ENCODE results near the gene CYP27C1.

Gene CYP27C1

DNA sequence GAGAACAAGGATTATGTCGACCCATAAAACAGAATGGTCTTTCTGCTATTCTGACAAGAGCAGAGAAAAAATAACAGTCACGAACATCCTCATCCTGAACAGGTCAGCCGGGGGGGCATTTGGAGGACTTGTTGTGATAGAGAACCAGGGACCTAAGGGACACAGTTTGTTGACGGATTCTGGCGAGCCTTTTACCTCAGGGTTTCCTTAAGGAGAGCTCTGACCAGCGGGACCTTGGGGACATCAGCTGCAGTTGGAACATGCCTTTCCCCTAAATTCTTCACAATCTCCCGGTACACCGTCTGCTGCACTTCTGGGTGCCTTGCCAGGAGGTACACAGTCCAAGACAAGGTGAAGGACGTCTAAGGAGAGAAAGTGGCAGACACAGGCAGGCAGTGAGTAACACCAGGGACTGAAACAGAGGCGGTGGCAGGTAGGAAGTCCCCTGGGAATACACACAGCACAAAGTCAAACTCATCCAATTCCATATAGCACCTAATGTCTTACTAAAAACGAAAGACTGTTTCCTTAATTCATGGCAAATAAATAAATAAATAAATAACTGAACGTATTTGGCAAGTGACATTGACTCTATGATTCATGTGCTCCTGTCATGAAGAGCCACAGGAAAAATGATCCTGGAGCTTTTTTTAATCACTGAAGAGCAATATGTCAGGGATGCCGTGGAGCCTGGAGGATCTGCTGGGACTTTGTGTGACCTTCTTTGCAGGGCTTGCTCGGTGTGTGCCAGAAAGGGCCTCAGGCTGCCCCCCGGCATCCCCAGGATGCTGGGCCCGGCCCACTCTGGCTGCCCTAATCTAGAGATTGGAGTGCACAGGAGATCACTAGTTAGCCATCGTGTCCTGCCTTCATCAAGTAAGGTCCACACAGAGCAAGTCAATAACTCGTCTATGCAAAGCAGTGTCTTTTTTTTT, 24.7 kb downstream of the CYP27C1 start:
- TF ChIP-seq, protein P1, sequence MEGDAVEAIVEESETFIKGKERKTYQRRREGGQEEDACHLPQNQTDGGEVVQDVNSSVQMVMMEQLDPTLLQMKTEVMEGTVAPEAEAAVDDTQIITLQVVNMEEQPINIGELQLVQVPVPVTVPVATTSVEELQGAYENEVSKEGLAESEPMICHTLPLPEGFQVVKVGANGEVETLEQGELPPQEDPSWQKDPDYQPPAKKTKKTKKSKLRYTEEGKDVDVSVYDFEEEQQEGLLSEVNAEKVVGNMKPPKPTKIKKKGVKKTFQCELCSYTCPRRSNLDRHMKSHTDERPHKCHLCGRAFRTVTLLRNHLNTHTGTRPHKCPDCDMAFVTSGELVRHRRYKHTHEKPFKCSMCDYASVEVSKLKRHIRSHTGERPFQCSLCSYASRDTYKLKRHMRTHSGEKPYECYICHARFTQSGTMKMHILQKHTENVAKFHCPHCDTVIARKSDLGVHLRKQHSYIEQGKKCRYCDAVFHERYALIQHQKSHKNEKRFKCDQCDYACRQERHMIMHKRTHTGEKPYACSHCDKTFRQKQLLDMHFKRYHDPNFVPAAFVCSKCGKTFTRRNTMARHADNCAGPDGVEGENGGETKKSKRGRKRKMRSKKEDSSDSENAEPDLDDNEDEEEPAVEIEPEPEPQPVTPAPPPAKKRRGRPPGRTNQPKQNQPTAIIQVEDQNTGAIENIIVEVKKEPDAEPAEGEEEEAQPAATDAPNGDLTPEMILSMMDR (IDR thresholded peaks at IDR 0.05; ENCODE audit: low read depth, low read length), result no peak
- no peak for DNase-seq (ENCODE audit: extremely low read depth, low read depth)

DNA sequence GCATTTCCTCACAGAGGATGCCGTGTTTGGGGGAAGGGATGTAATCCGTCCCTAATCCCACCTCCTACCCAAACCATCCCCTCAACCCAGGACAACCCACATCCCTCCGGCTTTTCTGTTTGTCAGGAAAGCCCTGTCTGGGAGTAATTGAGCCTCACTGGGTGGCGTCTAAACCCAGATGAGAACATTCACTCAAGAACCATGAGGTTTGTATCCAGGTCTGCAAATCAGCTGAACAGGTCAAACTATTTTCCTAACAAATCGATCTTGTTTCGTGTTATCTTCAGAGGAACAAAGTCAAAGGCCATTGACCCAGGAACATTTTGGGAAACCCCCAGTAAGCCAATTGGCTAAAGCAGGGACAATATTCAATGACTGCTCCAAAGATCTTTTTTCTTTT, 25.7 kb downstream of the CYP27C1 start:
- DNase-seq (ENCODE audit: extremely low read depth, low read depth), result no peak

DNA sequence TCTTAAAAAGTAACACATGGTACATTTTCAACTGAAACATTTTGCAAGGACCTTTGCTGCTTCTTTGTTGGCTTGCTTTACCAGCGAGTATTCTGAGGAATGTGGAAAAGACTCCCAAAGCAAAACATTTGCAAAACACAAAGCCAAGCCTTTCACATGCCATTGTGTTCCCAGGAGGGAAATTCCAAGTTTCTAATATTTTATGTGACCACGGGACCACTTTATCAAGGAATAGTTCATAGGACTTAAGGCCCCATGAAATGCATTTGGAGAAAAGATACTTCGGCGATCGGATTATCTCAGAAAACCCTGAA, 26.2 kb downstream of the CYP27C1 start:
- DNase-seq (ENCODE audit: extremely low read depth, low read depth), result no peak
- TF ChIP-seq, protein P1 (IDR thresholded peaks at IDR 0.05; ENCODE audit: low read depth, low read length), result no peak

More for the DNA sequence above, 25.7 kb downstream of the CYP27C1 start:
- TF ChIP-seq, protein P1 (IDR thresholded peaks at IDR 0.05; ENCODE audit: low read depth, low read length), result no peak

DNA sequence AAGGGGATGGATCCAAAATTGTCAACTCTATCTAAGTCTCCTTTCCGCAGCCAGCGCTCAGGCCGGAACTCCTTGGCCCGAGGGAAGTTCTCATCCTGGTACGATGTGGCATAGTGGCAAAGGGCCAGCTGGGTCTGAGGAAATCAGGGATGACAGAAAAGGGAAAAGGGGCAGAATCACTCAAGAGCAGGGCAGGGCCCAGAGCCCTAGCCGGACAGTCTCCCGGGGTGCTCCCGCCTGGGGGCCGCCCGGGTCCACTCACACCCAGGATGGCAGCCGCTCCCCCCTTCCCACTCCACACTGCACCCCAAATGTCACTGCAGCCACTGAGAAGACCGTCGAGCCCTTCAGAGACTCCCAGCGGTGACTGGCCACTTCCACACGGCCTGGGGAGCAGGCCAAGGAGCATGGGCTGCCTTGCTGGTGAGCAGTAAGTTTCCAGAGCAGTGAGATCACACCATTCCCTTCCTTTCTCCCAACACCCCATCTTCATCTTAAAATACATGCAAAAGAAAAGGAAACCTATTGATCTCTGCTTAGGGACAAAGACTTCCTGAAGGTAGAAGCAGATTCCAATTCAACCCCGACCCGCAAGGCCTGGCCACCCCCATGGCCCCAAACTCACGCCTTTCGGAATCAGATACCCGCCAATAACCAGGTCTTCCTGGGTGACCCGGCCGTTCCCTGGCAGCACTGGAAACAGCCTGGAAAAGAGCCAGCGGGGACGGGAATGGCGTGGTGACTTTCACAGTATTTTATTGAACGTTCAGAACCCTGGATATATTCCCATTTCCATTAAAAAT, 26.7 kb downstream of the CYP27C1 start:
- TF ChIP-seq, protein P1 (IDR thresholded peaks at IDR 0.05; ENCODE audit: low read depth, low read length), result no peak
- DNase-seq (ENCODE audit: extremely low read depth, low read depth), result no peak

DNA sequence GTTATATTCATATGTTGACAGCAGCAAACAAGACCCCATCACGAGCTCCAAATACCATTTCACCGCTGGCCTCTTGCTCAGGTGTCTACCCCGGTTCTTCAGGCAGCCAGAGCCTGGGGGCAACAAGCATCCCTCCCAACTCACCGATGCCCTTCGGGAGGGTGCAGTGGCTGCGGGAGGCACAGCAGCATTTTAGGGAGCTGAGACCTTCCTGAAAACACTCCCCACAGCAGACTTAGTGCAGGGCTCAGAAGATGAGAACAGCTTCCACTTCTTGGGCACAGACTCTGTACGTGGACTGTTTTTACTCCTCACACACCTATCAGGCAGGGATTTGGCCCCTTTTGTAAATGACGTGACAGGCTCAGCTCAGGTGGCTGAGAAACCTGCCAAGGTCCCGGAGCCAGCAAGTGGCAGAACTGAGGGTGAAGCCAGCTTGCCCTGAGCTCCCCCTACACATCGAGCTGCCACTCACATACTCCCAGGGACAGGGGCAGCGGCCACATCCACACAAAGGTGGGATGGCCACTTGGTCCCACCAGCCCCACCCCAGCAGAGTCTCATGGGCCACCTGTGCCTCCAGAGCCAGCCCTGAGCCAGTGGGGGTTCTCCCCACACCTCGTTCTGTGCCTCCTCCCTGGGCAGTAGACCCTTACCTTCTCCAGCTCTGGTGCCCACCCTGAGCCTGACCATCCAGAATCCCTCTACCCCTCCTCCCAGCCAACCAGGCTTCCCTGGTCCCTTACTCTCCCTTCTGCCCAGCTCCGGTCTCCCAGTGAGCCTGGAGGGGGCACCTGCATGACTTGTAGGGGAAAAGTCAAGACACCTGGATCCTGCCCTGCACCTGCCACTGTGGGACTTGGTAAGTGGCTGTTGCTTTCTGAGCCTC, 28.5 kb downstream of the CYP27C1 start:
- DNase-seq (ENCODE audit: extremely low read depth, low read depth), result no peak
- TF ChIP-seq, protein P1 (IDR thresholded peaks at IDR 0.05; ENCODE audit: low read depth, low read length), result no peak

DNA sequence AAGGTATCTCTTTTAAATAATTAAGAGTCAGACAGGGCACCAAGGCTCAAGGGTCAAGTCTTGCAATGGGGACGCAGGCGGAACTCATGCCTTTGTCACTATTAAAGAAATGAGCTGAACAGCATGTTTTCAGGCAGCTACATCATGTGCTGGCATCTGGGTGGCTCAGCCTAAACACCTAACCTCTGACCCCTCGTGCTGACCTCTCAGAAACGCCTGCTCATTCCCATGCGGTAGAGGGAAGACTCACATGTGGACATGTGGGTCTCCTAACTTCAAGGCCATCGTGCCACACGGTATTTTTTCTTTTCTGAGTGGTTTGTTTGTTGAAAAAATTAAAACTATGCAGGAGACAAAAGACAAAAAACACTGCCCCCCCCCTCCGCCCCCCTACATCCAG, 31.3 kb downstream of the CYP27C1 start:
- TF ChIP-seq, protein P1 (IDR thresholded peaks at IDR 0.05; ENCODE audit: low read depth, low read length), result no peak

More for the DNA sequence above, 31.3 kb downstream of the CYP27C1 start:
- DNase-seq (ENCODE audit: extremely low read depth, low read depth), result no peak

Data from AG09319 (cell line).